ENCODE measurements around the gene KHSRP. TPM values are rescaled to one million over a fixed set of nuclear protein-coding genes. Genes with fewer than 3 reads are reported as not detected.

Gene KHSRP
- total and polyA plus RNA-seq, 10 of the 15 experiments (the other 5 are each of a cell fraction or from before 2014, with no cell fraction given) = 4.8 to 440 (median 82.0) TPM

DNA sequence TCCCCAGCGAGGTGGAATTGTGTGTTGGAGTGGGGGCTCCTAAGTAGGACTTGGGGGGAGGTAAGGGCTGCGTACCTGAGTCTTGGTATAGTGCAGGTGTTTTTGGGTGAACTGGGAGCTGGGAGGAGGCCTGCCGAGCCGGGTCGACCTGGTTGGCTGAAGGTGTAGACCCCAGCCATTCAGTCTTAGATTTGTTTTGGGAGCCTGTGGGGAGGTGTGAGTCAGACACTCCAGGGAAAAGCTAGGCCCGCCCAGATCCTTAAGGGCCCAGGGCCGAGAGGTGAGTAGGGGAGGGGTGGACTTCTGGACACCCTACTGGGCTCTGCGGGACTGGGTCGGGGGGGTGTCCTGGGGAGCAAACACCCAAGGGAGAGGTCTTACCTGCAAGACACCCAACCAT lies 40.4 kb upstream of the KHSRP start:
- TF ChIP-seq TCF12 (IDR thresholded peaks at IDR 0.05; ENCODE audit: low read depth, low read length) = no peak
- TF ChIP-seq MLLT1 (IDR thresholded peaks at IDR 0.05) = no peak
- TF ChIP-seq, protein P1, sequence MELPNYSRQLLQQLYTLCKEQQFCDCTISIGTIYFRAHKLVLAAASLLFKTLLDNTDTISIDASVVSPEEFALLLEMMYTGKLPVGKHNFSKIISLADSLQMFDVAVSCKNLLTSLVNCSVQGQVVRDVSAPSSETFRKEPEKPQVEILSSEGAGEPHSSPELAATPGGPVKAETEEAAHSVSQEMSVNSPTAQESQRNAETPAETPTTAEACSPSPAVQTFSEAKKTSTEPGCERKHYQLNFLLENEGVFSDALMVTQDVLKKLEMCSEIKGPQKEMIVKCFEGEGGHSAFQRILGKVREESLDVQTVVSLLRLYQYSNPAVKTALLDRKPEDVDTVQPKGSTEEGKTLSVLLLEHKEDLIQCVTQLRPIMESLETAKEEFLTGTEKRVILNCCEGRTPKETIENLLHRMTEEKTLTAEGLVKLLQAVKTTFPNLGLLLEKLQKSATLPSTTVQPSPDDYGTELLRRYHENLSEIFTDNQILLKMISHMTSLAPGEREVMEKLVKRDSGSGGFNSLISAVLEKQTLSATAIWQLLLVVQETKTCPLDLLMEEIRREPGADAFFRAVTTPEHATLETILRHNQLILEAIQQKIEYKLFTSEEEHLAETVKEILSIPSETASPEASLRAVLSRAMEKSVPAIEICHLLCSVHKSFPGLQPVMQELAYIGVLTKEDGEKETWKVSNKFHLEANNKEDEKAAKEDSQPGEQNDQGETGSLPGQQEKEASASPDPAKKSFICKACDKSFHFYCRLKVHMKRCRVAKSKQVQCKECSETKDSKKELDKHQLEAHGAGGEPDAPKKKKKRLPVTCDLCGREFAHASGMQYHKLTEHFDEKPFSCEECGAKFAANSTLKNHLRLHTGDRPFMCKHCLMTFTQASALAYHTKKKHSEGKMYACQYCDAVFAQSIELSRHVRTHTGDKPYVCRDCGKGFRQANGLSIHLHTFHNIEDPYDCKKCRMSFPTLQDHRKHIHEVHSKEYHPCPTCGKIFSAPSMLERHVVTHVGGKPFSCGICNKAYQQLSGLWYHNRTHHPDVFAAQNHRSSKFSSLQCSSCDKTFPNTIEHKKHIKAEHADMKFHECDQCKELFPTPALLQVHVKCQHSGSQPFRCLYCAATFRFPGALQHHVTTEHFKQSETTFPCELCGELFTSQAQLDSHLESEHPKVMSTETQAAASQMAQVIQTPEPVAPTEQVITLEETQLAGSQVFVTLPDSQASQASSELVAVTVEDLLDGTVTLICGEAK (IDR thresholded peaks at IDR 0.05; ENCODE audit: borderline replicate concordance) = no peak
- no peak for TF ChIP-seq MYC (IDR thresholded peaks at IDR 0.05; ENCODE audit: insufficient read depth, insufficient read length, insufficient replicate concordance, low read length, severe bottlenecking)
- no peak for TF ChIP-seq JUNB (IDR thresholded peaks at IDR 0.05)
- no peak for TF ChIP-seq KDM1A (IDR thresholded peaks at IDR 0.05; ENCODE audit: borderline replicate concordance)
- TF ChIP-seq YBX1 (IDR thresholded peaks at IDR 0.05) = no peak
- TF ChIP-seq POLR2A (IDR thresholded peaks at IDR 0.05; ENCODE audit: low read depth, low read length) = no peak
- TF ChIP-seq SRF (IDR thresholded peaks at IDR 0.05; ENCODE audit: low read depth in 2 of 2, low read length in 2 of 2) = no peak
- TF ChIP-seq MTA2 (IDR thresholded peaks at IDR 0.05; ENCODE audit: low read depth) = no peak
- TF ChIP-seq SP1 (IDR thresholded peaks at IDR 0.05; ENCODE audit: low read depth, low read length) = no peak
- Histone ChIP-seq H3K36me3 (ENCODE audit: control insufficient read depth in 2 of 2, insufficient read depth in 2 of 2, low read length in 1 of 2) (no peaks in the 10 kb centered on the region; a peak in 1 of 4 replicates), H3K4me3 (no peak overlapping the region), H3K27me3 (replicated peaks in 1 of 2; ENCODE audit: control insufficient read depth in 2 of 2, insufficient read depth in 2 of 2, low read length in 1 of 2) (no peaks in the 10 kb centered on the region), H4K20me1 (ENCODE audit: control insufficient read depth, insufficient read depth) (no peaks in the 10 kb centered on the region), H3K4me1 (ENCODE audit: control insufficient read depth, insufficient read depth, low read length) (no peaks in the 10 kb centered on the region), H3K4me2 (ENCODE audit: control insufficient read depth, insufficient read depth) (no peak overlapping the region), H2AFZ (ENCODE audit: control insufficient read depth, low read depth, low read length) (no peak overlapping the region), H3K27ac (ENCODE audit: control insufficient read depth, insufficient read depth) (no peak overlapping the region), H3K79me2 (ENCODE audit: control insufficient read depth, insufficient read depth, low read length) (no peaks in the 10 kb centered on the region), H3K9ac (ENCODE audit: control insufficient read depth, insufficient read depth, low read length) (no peak overlapping the region), H3K9me3 (replicated peaks; ENCODE audit: control insufficient read depth, insufficient read depth, low read length) (no peaks in the 10 kb centered on the region)
- ChIA-PET RAD21 (ENCODE audit: unreplicated experiment) (no interaction called here), CTCF (interaction anchor here (0.9 kb wide), 1 partner anchor 16 kb away, joined by 4 read pairs; no protein-coding TSS in a partner anchor), SMC1A (ENCODE audit: uncharacterized antibody, unreplicated experiment) (no interaction called here), POLR2A (interaction anchor here (0.7 to 1.2 kb wide), 2 partner anchors 16 to 22 kb away, joined by 3 read pairs; no protein-coding TSS in a partner anchor)
- ATAC-seq (no peak), FAIRE-seq (no peak), DNase-seq (ENCODE audit: low read depth, low spot score) (no peak)
- intact Hi-C loops (cut with micrococcal nuclease; ENCODE audit: unreplicated experiment) = no loop called here
- 61% methylated on average over 9 of the region's 9 CpGs for WGBS (ENCODE audit: insufficient coverage, insufficient replicate concordance, low lambda C conversion rate, missing lambda C conversion rate)
- in situ Hi-C loops (cut with MboI) = no loop called here
- no TSS peak for BruUV-seq (replicated peaks)

Measured in GM12878 (cell line).